Measurements from ENCODE around the gene TEKT5. TPM values are rescaled to one million over a fixed set of nuclear protein-coding genes. Genes with fewer than 3 reads are reported as not detected.
"Not testable (repeated sequence)": the region's sequence is repeated elsewhere in the genome, so short reads cannot be mapped to it uniquely, and the experiment has no call there.

TEKT5 gene
- total RNA-seq = not detected

GRCh38 chr16:10694830-10695229 is at the start of gene TEKT5:
TEKT5 (minus strand) TSS chr16:10694930; CDS start chr16:10694873, 57 bp downstream.
- Histone ChIP-seq H3K27ac (no peak within 1 kb of the TSS), H3K4me1 (no peaks in the 10 kb centered on the region), H3K4me3 (no peak within 1 kb of the TSS), H3K9me3 (peaks cover 0 to 3% of the 10 kb centered on the region in 2 donors), H3K36me3 (no peaks in the 10 kb centered on the region), H3K27me3 (no peaks in the 10 kb centered on the region)
- no peak for DNase-seq (ENCODE audit: low spot score in 2 of 2)
- TF ChIP-seq POLR2A (IDR thresholded peaks at IDR 0.05) (no peak), POLR2AphosphoS5 (IDR thresholded peaks at IDR 0.05) (no peak), CTCF (IDR thresholded peaks at IDR 0.05) (no peak)
- intact Hi-C loops (cut with DNase I; ENCODE audit: low total_unique reads) = no loop called here

DNA sequence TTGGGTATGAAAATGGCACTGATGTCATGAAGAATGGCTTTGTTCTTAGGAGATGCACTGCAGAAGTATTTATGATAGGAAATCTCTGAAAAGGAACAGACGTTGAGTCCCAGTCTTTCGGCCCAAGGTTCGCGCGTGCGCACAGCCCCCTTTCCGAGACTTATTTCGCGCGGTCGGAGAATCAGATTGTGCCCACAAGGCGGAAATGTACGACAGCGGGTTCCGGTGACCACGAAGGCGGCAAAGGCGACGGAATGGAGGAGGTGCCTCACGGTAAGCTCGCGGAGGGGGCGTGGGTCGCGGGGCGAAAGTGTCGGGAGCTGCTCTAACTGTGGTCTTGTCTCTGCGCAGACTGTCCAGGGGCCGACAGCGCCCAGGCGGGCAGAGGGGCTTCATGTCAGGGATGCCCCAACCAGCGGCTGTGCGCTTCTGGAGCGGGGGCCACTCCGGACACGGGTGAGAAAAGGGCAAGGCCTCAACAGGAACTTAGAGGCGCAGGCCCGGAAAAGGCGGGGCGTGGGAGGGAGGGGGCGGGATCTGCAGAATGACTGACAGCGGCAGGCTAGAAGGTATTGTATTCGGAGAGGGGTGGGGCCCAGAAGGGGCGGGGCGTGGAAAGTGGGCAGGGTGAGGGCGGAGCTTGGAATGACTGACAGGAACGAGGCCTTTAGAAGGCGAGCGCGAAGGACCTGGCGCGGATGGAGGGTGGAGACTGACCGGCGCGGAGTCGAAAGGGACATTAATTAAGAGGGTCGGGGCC is 49.1 kb upstream of the TEKT5 start, which contains the start of gene NUBP1:
Gene NUBP1, plus strand, starts transcription at position 233 of the 760 bp plus-strand sequence. Its CDS starts 22 bp downstream, at position 255.
- no peaks in the 10 kb centered on the region for H3K36me3 ChIP-seq
- H3K4me3 ChIP-seq = peak within 1 kb of the TSS; percentile 57 to 84 (median 64)
- intact Hi-C loops (cut with DNase I; ENCODE audit: low total_unique reads) = no loop called here
- H3K4me1 ChIP-seq = no peaks in the 10 kb centered on the region
- no peaks in the 10 kb centered on the region for H3K9me3 ChIP-seq
- peak; percentile 99 to 100 for DNase-seq (ENCODE audit: low spot score in 2 of 2)
- peak; percentile 58 for TF ChIP-seq POLR2A (IDR thresholded peaks at IDR 0.05)
- TF ChIP-seq POLR2AphosphoS5 (IDR thresholded peaks at IDR 0.05) = peak; percentile 86 to 95 (median 88)
- TF ChIP-seq CTCF (IDR thresholded peaks at IDR 0.05) = peak; percentile 9 to 33 (median 22)
- H3K27me3 ChIP-seq = no peaks in the 10 kb centered on the region
- peak within 1 kb of the TSS; percentile 98 to 99 for H3K27ac ChIP-seq

- Histone ChIP-seq H3K27me3 (no peaks in the 10 kb centered on the region), H3K9me3 (no peaks in the 10 kb centered on the region), H3K4me3 (peak overlapping the region; percentile 57 to 84 (median 64)), H3K4me1 (no peaks in the 10 kb centered on the region), H3K36me3 (no peaks in the 10 kb centered on the region), H3K27ac (peak overlapping the region; percentile 98 to 99)
- DNase-seq (ENCODE audit: low spot score in 2 of 2) = no peak
- TF ChIP-seq POLR2AphosphoS5 (IDR thresholded peaks at IDR 0.05) (no peak), CTCF (IDR thresholded peaks at IDR 0.05) (no peak), POLR2A (IDR thresholded peaks at IDR 0.05) (no peak)
- intact Hi-C loops (cut with DNase I; ENCODE audit: low total_unique reads) = no loop called here
Observed at GRCh38 chr16:10743227-10743609, 48.5 kb upstream of the TEKT5 start.

- intact Hi-C loops (cut with DNase I; ENCODE audit: low total_unique reads) = no loop called here
- no peak for TF ChIP-seq POLR2AphosphoS5 (IDR thresholded peaks at IDR 0.05)
- no peak for TF ChIP-seq CTCF (IDR thresholded peaks at IDR 0.05)
- no peak for TF ChIP-seq POLR2A (IDR thresholded peaks at IDR 0.05)
Observed at GRCh38 chr16:10741844-10742243, 47.1 kb upstream of the TEKT5 start.

GRCh38 chr16:10741249-10741648 is 46.5 kb upstream of the TEKT5 start:
- H3K27ac ChIP-seq; DNase-seq (ENCODE audit: low spot score in 2 of 2); H3K4me3 ChIP-seq; H3K27me3 ChIP-seq; H3K36me3 ChIP-seq; H3K9me3 ChIP-seq; H3K4me1 ChIP-seq; intact Hi-C loops (cut with DNase I; ENCODE audit: low total_unique reads): not testable (repeated sequence)

More at GRCh38 chr16:10741844-10742243, 47.1 kb upstream of the TEKT5 start:
- Histone ChIP-seq H3K27me3 (no peaks in the 10 kb centered on the region), H3K4me3 (no peak overlapping the region), H3K27ac (no peak overlapping the region), H3K36me3 (no peaks in the 10 kb centered on the region), H3K9me3 (no peaks in the 10 kb centered on the region), H3K4me1 (no peaks in the 10 kb centered on the region)
- no peak for DNase-seq (ENCODE audit: low spot score in 2 of 2)

Data from breast epithelium (tissue), 4 donors.